ENCODE data around the gene LAMTOR4. TPM values are rescaled to one million over a fixed set of nuclear protein-coding genes. Genes with fewer than 3 reads are reported as not detected.
A peak's percentile ranks its signal among the peaks of the same experiment; 100 is the strongest.

LAMTOR4 gene
- total and polyA plus RNA-seq, 2 of the 13 experiments (the other 11 are each of a cell fraction or from before 2014, with no cell fraction given), result 115 to 118 TPM

DNA sequence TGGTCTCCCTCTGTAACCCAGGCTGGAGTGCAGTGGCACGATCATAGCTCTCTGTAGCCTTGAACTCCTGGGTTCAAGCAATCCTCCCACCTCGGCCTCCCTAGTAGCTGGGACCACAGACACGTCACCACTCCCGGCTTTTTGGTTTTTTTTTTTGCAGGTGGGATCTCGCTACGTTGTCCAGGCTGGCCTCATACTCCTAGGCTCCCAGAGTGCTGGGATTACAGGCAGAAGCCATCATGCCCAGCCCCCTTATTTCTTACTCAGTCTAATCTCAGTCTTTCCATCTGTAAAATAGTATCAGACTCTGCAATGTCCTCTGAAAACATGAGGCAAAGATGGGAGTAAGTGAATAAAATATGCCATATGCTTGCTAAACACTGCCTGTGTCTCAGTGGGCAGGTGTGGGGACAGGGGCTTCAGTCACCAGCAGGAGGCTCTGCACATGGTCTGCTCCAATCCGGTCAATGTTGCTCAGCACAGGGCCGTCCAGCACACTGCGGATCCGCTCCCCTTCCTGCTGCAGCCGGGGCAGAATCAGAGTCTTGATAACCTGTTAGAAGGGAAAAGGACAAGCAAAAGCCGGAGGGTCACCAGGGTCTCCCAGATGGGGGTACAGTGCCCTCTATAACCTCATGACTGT lies 39.1 kb upstream of the LAMTOR4 start:
- Histone ChIP-seq H3K4me3 (replicated peaks in 1 of 3; ENCODE audit: insufficient read depth in 1 of 3, low read depth in 2 of 3, low read length in 3 of 3) (no peak overlapping the region), H3K4me2 (ENCODE audit: low read depth, low read length) (no peak overlapping the region), H3K9ac (ENCODE audit: insufficient read depth, low read depth, low read length) (no peak overlapping the region), H2AFZ (ENCODE audit: low read length) (no peak overlapping the region), H3K36me3 (replicated peaks in 1 of 2; ENCODE audit: control insufficient read depth in 1 of 2, insufficient read depth in 2 of 2, low read length in 2 of 2) (peaks cover 10 to 36% of the 10 kb centered on the region in 2 experiments; a peak in 4 of 5 replicates), H3K79me2 (ENCODE audit: insufficient read depth, low read length) (no peaks in the 10 kb centered on the region), H3K9me3 (ENCODE audit: low read length) (no peaks in the 10 kb centered on the region), H3K27me3 (ENCODE audit: control insufficient read depth in 1 of 2, insufficient read depth in 2 of 2, low read length in 2 of 2) (no peaks in the 10 kb centered on the region), H4K20me1 (ENCODE audit: insufficient read depth, low read length) (no peaks in the 10 kb centered on the region), H3K4me1 (ENCODE audit: insufficient read depth, low read length) (peaks cover 22% of the 10 kb centered on the region), H3K27ac (ENCODE audit: extremely low read length, insufficient read depth, low read length) (no peak overlapping the region)
- POLR2A ChIA-PET, result no interaction called here
- no peak for DNase-seq (ENCODE audit: low spot score)
- in situ Hi-C loops (cut with HindIII; ENCODE audit: extremely low pct_ligation_motif_present, low pct_unique_long_range_greater_than_20kb) (no loop called here), intact Hi-C loops (cut with micrococcal nuclease; ENCODE audit: unreplicated experiment) (no loop called here)
- peak; percentile 74 for ATAC-seq
- BruUV-seq (replicated peaks), result no TSS peak
- 79% methylated on average over 7 of the region's 12 CpGs for WGBS (ENCODE audit: low lambda C conversion rate)
- CTCF ChIA-PET (ENCODE audit: low intra/inter-chr PET ratio, low total read pairs), result interaction anchor here (1.7 kb wide), 1 partner anchor 21 kb away, joined by 5 read pairs; no protein-coding TSS in a partner anchor
- no peak for FAIRE-seq
- TF ChIP-seq, protein P1, sequence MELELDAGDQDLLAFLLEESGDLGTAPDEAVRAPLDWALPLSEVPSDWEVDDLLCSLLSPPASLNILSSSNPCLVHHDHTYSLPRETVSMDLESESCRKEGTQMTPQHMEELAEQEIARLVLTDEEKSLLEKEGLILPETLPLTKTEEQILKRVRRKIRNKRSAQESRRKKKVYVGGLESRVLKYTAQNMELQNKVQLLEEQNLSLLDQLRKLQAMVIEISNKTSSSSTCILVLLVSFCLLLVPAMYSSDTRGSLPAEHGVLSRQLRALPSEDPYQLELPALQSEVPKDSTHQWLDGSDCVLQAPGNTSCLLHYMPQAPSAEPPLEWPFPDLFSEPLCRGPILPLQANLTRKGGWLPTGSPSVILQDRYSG (CRISPR knock-in tag; IDR thresholded peaks at IDR 0.05), result no peak
- TF ChIP-seq, protein P2, sequence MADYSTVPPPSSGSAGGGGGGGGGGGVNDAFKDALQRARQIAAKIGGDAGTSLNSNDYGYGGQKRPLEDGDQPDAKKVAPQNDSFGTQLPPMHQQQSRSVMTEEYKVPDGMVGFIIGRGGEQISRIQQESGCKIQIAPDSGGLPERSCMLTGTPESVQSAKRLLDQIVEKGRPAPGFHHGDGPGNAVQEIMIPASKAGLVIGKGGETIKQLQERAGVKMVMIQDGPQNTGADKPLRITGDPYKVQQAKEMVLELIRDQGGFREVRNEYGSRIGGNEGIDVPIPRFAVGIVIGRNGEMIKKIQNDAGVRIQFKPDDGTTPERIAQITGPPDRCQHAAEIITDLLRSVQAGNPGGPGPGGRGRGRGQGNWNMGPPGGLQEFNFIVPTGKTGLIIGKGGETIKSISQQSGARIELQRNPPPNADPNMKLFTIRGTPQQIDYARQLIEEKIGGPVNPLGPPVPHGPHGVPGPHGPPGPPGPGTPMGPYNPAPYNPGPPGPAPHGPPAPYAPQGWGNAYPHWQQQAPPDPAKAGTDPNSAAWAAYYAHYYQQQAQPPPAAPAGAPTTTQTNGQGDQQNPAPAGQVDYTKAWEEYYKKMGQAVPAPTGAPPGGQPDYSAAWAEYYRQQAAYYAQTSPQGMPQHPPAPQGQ (CRISPR knock-in tag; IDR thresholded peaks at IDR 0.05; ENCODE audit: borderline replicate concordance), result no peak
- TF ChIP-seq, protein P3, sequence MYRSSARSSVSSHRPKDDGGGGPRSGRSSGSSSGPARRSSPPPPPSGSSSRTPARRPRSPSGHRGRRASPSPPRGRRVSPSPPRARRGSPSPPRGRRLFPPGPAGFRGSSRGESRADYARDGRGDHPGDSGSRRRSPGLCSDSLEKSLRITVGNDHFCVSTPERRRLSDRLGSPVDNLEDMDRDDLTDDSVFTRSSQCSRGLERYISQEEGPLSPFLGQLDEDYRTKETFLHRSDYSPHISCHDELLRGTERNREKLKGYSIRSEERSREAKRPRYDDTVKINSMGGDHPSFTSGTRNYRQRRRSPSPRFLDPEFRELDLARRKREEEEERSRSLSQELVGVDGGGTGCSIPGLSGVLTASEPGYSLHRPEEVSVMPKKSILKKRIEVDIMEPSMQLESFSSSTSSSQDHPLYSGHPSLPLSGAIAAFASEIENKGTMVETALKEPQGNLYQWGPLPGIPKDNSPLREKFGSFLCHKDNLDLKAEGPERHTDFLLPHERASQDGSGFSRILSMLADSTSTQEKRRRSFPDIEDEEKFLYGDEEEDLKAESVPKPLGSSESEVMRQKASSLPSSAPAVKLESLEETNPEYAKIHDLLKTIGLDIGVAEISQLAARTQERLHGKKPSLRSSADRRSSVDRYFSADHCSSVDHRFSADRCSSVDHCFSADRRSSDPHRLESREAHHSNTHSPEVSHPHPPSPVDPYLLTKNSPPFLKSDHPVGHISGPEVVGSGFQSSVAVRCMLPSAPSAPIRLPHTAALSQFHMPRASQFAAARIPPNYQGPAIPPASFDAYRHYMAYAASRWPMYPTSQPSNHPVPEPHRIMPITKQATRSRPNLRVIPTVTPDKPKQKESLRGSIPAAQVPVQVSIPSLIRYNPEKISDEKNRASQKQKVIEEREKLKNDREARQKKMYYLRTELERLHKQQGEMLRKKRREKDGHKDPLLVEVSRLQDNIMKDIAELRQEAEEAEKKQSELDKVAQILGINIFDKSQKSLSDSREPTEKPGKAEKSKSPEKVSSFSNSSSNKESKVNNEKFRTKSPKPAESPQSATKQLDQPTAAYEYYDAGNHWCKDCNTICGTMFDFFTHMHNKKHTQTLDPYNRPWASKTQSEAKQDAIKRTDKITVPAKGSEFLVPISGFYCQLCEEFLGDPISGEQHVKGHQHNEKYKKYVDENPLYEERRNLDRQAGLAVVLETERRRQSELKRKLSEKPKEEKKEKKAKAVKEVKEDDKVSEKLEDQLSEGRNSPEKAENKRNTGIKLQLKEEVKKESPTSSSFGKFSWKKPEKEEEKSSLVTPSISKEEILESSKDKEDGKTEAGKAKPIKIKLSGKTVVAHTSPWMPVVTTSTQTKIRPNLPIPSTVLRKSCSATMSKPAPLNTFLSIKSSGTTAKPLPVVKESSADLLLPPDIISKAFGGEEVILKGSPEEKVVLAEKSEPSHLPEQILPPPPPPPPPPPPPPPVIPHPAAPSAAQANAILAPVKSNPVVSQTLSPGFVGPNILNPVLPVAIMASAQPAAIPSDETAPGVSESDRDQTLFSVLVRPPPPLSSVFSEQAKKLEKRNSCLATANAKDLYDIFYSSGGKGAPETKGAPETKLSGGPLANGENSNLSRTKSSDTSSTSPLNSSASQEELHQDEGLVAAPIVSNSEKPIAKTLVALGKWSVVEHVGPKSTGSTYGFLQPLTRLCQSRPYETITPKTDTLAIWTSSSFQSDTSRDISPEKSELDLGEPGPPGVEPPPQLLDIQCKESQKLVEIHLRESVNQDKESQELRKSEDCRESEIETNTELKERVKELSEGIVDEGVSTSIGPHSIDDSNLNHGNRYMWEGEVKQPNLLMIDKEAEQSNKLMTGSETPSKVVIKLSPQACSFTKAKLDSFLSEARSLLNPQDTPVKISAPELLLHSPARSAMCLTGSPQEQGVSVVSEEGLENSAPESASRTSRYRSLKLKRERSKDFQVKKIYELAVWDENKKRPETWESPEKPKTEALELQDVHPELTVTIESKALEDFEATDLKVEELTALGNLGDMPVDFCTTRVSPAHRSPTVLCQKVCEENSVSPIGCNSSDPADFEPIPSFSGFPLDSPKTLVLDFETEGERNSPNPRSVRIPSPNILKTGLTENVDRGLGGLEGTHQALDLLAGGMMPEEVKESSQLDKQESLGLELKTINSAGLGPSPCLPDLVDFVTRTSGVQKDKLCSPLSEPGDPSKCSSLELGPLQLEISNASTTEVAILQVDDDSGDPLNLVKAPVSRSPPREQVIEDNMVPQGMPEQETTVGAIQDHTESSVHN (CRISPR knock-in tag; IDR thresholded peaks at IDR 0.05), result no peak
- TF ChIP-seq ZNF180 (CRISPR knock-in tag; IDR thresholded peaks at IDR 0.05; ENCODE audit: borderline replicate concordance, low read depth) (no peak), CBX2 (IDR thresholded peaks at IDR 0.05; ENCODE audit: low read depth, low read length) (no peak), CBX2 (CRISPR knock-in tag; IDR thresholded peaks at IDR 0.05; ENCODE audit: low read depth) (no peak), ZNF274 (CRISPR knock-in tag; IDR thresholded peaks at IDR 0.05) (no peak), SMC3 (IDR thresholded peaks at IDR 0.05; ENCODE audit: low read length) (peak; percentile 42; the same call in 1 of the 2 replicates), MED8 (CRISPR knock-in tag; IDR thresholded peaks at IDR 0.05; ENCODE audit: insufficient replicate concordance) (no peak), FOXP1 (IDR thresholded peaks at IDR 0.05) (no peak), FOXP1 (CRISPR knock-in tag; IDR thresholded peaks at IDR 0.05) (no peak)
- TF ChIP-seq, protein P4, sequence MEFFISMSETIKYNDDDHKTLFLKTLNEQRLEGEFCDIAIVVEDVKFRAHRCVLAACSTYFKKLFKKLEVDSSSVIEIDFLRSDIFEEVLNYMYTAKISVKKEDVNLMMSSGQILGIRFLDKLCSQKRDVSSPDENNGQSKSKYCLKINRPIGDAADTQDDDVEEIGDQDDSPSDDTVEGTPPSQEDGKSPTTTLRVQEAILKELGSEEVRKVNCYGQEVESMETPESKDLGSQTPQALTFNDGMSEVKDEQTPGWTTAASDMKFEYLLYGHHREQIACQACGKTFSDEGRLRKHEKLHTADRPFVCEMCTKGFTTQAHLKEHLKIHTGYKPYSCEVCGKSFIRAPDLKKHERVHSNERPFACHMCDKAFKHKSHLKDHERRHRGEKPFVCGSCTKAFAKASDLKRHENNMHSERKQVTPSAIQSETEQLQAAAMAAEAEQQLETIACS (CRISPR knock-in tag; IDR thresholded peaks at IDR 0.05), result no peak
